Duodenal mucosa (tissue), 2 donors: ENCODE results near the gene COPG2.

Experiments used
- H3K27ac ChIP-seq: one replicate; pipeline ENCODE4 v1.7.0; 2013; ENCODE audit warnings: low read depth, low read length
- H3K27me3 ChIP-seq, 2 donors: one replicate each; pipeline ENCODE4 v1.7.0; 2013; ENCODE audit warnings: low read length in 2 of 2, control low read depth in 1 of 2; ENCODE audit not compliant: insufficient read depth in 2 of 2, control insufficient read depth in 1 of 2
- H3K36me3 ChIP-seq, 2 donors: one replicate each; pipeline ENCODE4 v1.7.0; 2013; ENCODE audit warnings: low read length in 2 of 2, control low read depth in 1 of 2; ENCODE audit not compliant: insufficient read depth in 2 of 2, control insufficient read depth in 1 of 2
- H3K4me1 ChIP-seq, 2 donors: one replicate each; pipeline ENCODE4 v1.7.0; 2013; ENCODE audit warnings: low read length in 2 of 2, control low read depth in 1 of 2; ENCODE audit not compliant: insufficient read depth in 2 of 2, control insufficient read depth in 1 of 2
- H3K4me3 ChIP-seq, 2 donors: one replicate each; pipeline ENCODE4 v1.7.0; 2013; ENCODE audit warnings: low read length in 2 of 2, low read depth in 1 of 2
- H3K9ac ChIP-seq, 2 donors: one replicate each; pipeline ENCODE4 v1.7.0; 2013; ENCODE audit warnings: low read length in 2 of 2, low read depth in 1 of 2
- H3K9me3 ChIP-seq, 2 donors: one replicate each; pipeline ENCODE4 v1.7.0; 2013; ENCODE audit warnings: low read length in 2 of 2, control low read depth in 1 of 2; ENCODE audit not compliant: control insufficient read depth in 1 of 2

Gene COPG2

GRCh38 chr7:130483031-130483430, 185.5 kb downstream of the COPG2 start:
- no peak overlapping the region for H3K27ac ChIP-seq
- H3K27me3 ChIP-seq, result no peaks in the 10 kb centered on the region
- no peak overlapping the region for H3K4me3 ChIP-seq
- H3K9me3 ChIP-seq, result no peaks in the 10 kb centered on the region
- H3K36me3 ChIP-seq, result no peaks in the 10 kb centered on the region
- H3K4me1 ChIP-seq, result peaks cover 10 to 13% of the 10 kb centered on the region in 2 donors
- no peak overlapping the region for H3K9ac ChIP-seq

- Histone ChIP-seq H3K36me3 (no peaks in the 10 kb centered on the region), H3K9me3 (peaks cover 0 to 3% of the 10 kb centered on the region in 2 donors), H3K27me3 (no peaks in the 10 kb centered on the region), H3K4me3 (no peak overlapping the region), H3K9ac (no peak overlapping the region), H3K4me1 (peaks cover 5 to 10% of the 10 kb centered on the region in 2 donors), H3K27ac (no peak overlapping the region)
Observed at GRCh38 chr7:130481898-130482297, 186.7 kb downstream of the COPG2 start.

GRCh38 chr7:130479716-130480400, 188.7 kb downstream of the COPG2 start:
- H3K9ac ChIP-seq, result no peak overlapping the region
- H3K4me3 ChIP-seq, result no peak overlapping the region
- H3K27ac ChIP-seq, result no peak overlapping the region
- H3K27me3 ChIP-seq, result no peaks in the 10 kb centered on the region
- H3K4me1 ChIP-seq, result no peaks in the 10 kb centered on the region
- no peaks in the 10 kb centered on the region for H3K36me3 ChIP-seq
- peaks cover 0 to 3% of the 10 kb centered on the region in 2 donors for H3K9me3 ChIP-seq

- H3K27me3 ChIP-seq, result no peaks in the 10 kb centered on the region
- H3K9ac ChIP-seq, result no peak overlapping the region
- H3K4me1 ChIP-seq, result no peaks in the 10 kb centered on the region
- H3K36me3 ChIP-seq, result no peaks in the 10 kb centered on the region
- no peak overlapping the region for H3K4me3 ChIP-seq
- H3K27ac ChIP-seq, result no peak overlapping the region
- H3K9me3 ChIP-seq, result peaks cover 0 to 3% of the 10 kb centered on the region in 2 donors
Observed at GRCh38 chr7:130478991-130479390, 189.6 kb downstream of the COPG2 start.

- no peak overlapping the region for H3K4me3 ChIP-seq
- no peak overlapping the region for H3K9ac ChIP-seq
- no peaks in the 10 kb centered on the region for H3K27me3 ChIP-seq
- H3K36me3 ChIP-seq, result no peaks in the 10 kb centered on the region
- H3K4me1 ChIP-seq, result no peaks in the 10 kb centered on the region
- H3K27ac ChIP-seq, result no peak overlapping the region
- H3K9me3 ChIP-seq, result peaks cover 0 to 3% of the 10 kb centered on the region in 2 donors
Observed at GRCh38 chr7:130476297-130477150, 192.0 kb downstream of the COPG2 start.

- H3K4me1 ChIP-seq, result no peaks in the 10 kb centered on the region
- no peak overlapping the region for H3K9ac ChIP-seq
- H3K36me3 ChIP-seq, result no peaks in the 10 kb centered on the region
- peaks cover 0 to 3% of the 10 kb centered on the region in 2 donors for H3K9me3 ChIP-seq
- H3K27ac ChIP-seq, result no peak overlapping the region
- no peak overlapping the region for H3K4me3 ChIP-seq
- no peaks in the 10 kb centered on the region for H3K27me3 ChIP-seq
Observed at GRCh38 chr7:130475776-130476175, 192.8 kb downstream of the COPG2 start.

GRCh38 chr7:130473876-130474275, 194.7 kb downstream of the COPG2 start:
- Histone ChIP-seq H3K4me3 (no peak overlapping the region), H3K36me3 (no peaks in the 10 kb centered on the region), H3K9me3 (peaks cover 0 to 3% of the 10 kb centered on the region in 2 donors), H3K4me1 (no peaks in the 10 kb centered on the region), H3K9ac (no peak overlapping the region), H3K27ac (no peak overlapping the region), H3K27me3 (no peaks in the 10 kb centered on the region)

GRCh38 chr7:130473289-130473688, 195.3 kb downstream of the COPG2 start:
- Histone ChIP-seq H3K4me1 (no peaks in the 10 kb centered on the region), H3K36me3 (no peaks in the 10 kb centered on the region), H3K4me3 (no peak overlapping the region), H3K9ac (no peak overlapping the region), H3K9me3 (peaks cover 0 to 3% of the 10 kb centered on the region in 2 donors), H3K27ac (no peak overlapping the region), H3K27me3 (no peaks in the 10 kb centered on the region)

- Histone ChIP-seq H3K27ac (no peak overlapping the region), H3K9me3 (no peaks in the 10 kb centered on the region), H3K36me3 (no peaks in the 10 kb centered on the region), H3K4me1 (no peaks in the 10 kb centered on the region), H3K4me3 (no peak overlapping the region), H3K27me3 (no peaks in the 10 kb centered on the region), H3K9ac (no peak overlapping the region)
Observed at GRCh38 chr7:130471974-130472373, 196.6 kb downstream of the COPG2 start.

GRCh38 chr7:130468612-130469011, 199.9 kb downstream of the COPG2 start:
- H3K27ac ChIP-seq, result no peak overlapping the region
- no peak overlapping the region for H3K4me3 ChIP-seq
- no peaks in the 10 kb centered on the region for H3K27me3 ChIP-seq

More at GRCh38 chr7:130468612-130469011, 199.9 kb downstream of the COPG2 start:
- Histone ChIP-seq H3K9ac (no peak overlapping the region), H3K9me3 (no peaks in the 10 kb centered on the region), H3K4me1 (no peaks in the 10 kb centered on the region), H3K36me3 (no peaks in the 10 kb centered on the region)
